ENCODE results near the gene OR1Q1.
"Not testable (repeated sequence)": the region's sequence is repeated elsewhere in the genome, so short reads cannot be mapped to it uniquely, and the experiment has no call there.

DNA sequence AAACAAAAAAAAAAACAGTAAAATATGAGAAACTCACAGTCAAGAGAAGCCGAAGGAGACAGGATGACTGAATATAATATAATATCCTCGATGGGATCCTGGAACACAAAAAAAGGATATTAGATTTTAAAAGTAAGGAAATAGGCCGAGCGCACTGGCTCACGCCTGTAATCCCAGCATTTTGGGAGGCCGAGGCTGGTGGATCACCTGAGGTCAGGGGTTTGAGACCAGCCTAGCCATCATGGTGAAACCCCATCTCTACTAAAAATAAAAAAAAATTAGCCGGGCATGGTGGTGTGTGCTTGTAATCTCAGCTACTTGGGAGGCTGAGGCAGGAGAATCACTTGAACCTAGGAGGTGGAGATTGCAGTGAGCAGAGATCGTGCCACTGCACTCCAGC is 31.3 kb upstream of the OR1Q1 start, which contains the start of gene OR1L8:
- not testable (repeated sequence) for TF ChIP-seq CTCF, POLR2A (IDR thresholded peaks at IDR 0.05)

Measured in vagina (tissue), 2 donors.